Endometrium (tissue), 2 donors: ENCODE results near the gene DYNLT2.

ENCODE experiments used
- FAIRE-seq: peaks from 2 replicates; lab custom pipeline; 2012; peaks lifted over from hg19 to GRCh38; lab: Jason Lieb, UNC
- donor health status: control.
- donor health status: control.

DYNLT2 gene

GRCh38 chr6:169751242-169752073, at the start of gene DYNLT2, which contains the start of gene ERMARD:
DYNLT2 (minus strand) TSS chr6:169751572; CDS start chr6:169751458, 114 bp downstream.
ERMARD (plus strand) TSS chr6:169751622; CDS start chr6:169751658, 36 bp downstream.
- no peak for FAIRE-seq

- no peak for FAIRE-seq
Observed at GRCh38 chr6:169800668-169801395, 49.5 kb upstream of the DYNLT2 start.

GRCh38 chr6:169800116-169800667, 48.8 kb upstream of the DYNLT2 start:
- no peak for FAIRE-seq

GRCh38 chr6:169799474-169799926, 48.1 kb upstream of the DYNLT2 start:
- FAIRE-seq, result no peak

GRCh38 chr6:169798764-169799473, 47.5 kb upstream of the DYNLT2 start:
- no peak for FAIRE-seq

GRCh38 chr6:169795196-169795595, 43.8 kb upstream of the DYNLT2 start:
- no peak for FAIRE-seq

GRCh38 chr6:169794317-169795055, 43.1 kb upstream of the DYNLT2 start:
- no peak for FAIRE-seq

- no peak for FAIRE-seq
Observed at GRCh38 chr6:169793408-169793807, 42.0 kb upstream of the DYNLT2 start.

GRCh38 chr6:169792306-169793015, 41.1 kb upstream of the DYNLT2 start:
- no peak for FAIRE-seq

GRCh38 chr6:169791721-169792131, 40.4 kb upstream of the DYNLT2 start:
- no peak for FAIRE-seq

GRCh38 chr6:169789944-169790927, 38.9 kb upstream of the DYNLT2 start:
- no peak for FAIRE-seq

GRCh38 chr6:169789146-169789943, 38.0 kb upstream of the DYNLT2 start:
- FAIRE-seq, result no peak

- FAIRE-seq, result no peak
Observed at GRCh38 chr6:169788809-169789145, 37.4 kb upstream of the DYNLT2 start.

- FAIRE-seq, result no peak
Observed at GRCh38 chr6:169787797-169788196, 36.4 kb upstream of the DYNLT2 start.

- FAIRE-seq, result no peak
Observed at GRCh38 chr6:169786349-169786748, 35.0 kb upstream of the DYNLT2 start.

GRCh38 chr6:169785566-169785965, 34.2 kb upstream of the DYNLT2 start:
- no peak for FAIRE-seq

- no peak for FAIRE-seq
Observed at GRCh38 chr6:169784821-169785340, 33.5 kb upstream of the DYNLT2 start.

- FAIRE-seq, result no peak
Observed at GRCh38 chr6:169783971-169784820, 32.8 kb upstream of the DYNLT2 start.
